ENCODE data around the gene CAPN10.

GRCh38 chr2:240560480-240561324 lies 25.8 kb upstream of the CAPN10 start:
- TF ChIP-seq CTCF (IDR thresholded peaks at IDR 0.05; ENCODE audit: insufficient read depth, low read length, poor library complexity, severe bottlenecking) (no peak), EZH2phosphoT487 (conservative IDR thresholded peaks at IDR 0.05; ENCODE audit: low read length) (no peak)

All from SU-DHL-6 (cell line).